ENCODE measurements around the gene DNM3.

Gene DNM3

DNA sequence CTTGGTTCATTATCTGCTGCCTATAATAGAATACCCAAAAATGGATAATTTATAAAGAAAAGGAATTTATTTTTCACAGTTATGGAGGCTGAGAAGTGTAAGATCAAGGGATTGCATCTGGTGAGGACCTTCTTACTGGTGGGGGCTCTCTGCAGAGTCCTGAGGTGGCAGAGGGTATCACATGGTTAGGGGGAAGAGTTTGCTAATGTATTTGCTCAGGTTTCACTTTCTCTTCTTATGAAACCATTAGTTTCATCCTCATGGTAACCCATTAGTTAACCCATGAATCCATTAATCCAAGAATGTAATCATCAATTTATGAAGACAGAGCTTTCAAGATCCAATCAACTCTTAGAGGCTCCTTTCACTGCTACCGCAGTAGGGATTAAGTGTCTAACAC is 120.6 kb downstream of the DNM3 start:
- Histone ChIP-seq H3K36me3 (no peaks in the 10 kb centered on the region), H3K9ac (no peak overlapping the region), H3K4me1 (no peaks in the 10 kb centered on the region), H3K4me3 (no peak overlapping the region), H3K27me3 (no peaks in the 10 kb centered on the region), H3K4me2 (no peak overlapping the region), H3K27ac (no peak overlapping the region), H4K20me1 (no peaks in the 10 kb centered on the region), H3K9me3 (no peaks in the 10 kb centered on the region)
- no peak for TF ChIP-seq Cebpa-rat (IDR thresholded peaks at IDR 0.05)

DNA sequence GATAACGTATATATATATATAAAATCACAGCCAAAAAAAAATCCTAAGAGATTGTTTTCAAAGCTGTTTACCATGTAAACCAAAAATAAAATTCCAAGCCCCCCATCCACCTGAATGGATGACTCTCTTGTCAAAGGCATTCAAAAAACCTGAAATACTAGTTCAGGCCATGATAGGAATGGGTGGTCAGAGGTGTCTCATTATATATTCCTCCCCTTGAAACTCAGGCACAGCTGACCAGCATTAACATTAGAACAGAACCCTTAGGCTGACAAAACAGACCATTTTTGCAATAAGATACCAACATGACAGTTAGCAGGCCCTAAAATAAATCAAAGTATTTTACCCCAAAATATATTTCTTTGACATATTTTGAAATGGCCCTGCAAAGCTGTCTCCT is 122.5 kb downstream of the DNM3 start:
- TF ChIP-seq Cebpa-rat (IDR thresholded peaks at IDR 0.05) = no peak
- Histone ChIP-seq H3K9me3 (no peaks in the 10 kb centered on the region), H3K27ac (no peak overlapping the region), H3K4me2 (no peak overlapping the region), H3K36me3 (no peaks in the 10 kb centered on the region), H4K20me1 (no peaks in the 10 kb centered on the region), H3K4me3 (no peak overlapping the region), H3K9ac (no peak overlapping the region), H3K27me3 (no peaks in the 10 kb centered on the region), H3K4me1 (no peaks in the 10 kb centered on the region)

GRCh38 chr1:171965777-171966176 is 124.5 kb downstream of the DNM3 start:
- H3K27me3 ChIP-seq = no peaks in the 10 kb centered on the region
- no peaks in the 10 kb centered on the region for H3K36me3 ChIP-seq
- no peak overlapping the region for H3K27ac ChIP-seq
- H3K4me1 ChIP-seq = peaks cover 16% of the 10 kb centered on the region
- H3K4me3 ChIP-seq = no peak overlapping the region
- no peak overlapping the region for H3K4me2 ChIP-seq
- TF ChIP-seq Cebpa-rat (IDR thresholded peaks at IDR 0.05) = no peak
- H3K9ac ChIP-seq = no peak overlapping the region
- H3K9me3 ChIP-seq = no peaks in the 10 kb centered on the region
- no peaks in the 10 kb centered on the region for H4K20me1 ChIP-seq

DNA sequence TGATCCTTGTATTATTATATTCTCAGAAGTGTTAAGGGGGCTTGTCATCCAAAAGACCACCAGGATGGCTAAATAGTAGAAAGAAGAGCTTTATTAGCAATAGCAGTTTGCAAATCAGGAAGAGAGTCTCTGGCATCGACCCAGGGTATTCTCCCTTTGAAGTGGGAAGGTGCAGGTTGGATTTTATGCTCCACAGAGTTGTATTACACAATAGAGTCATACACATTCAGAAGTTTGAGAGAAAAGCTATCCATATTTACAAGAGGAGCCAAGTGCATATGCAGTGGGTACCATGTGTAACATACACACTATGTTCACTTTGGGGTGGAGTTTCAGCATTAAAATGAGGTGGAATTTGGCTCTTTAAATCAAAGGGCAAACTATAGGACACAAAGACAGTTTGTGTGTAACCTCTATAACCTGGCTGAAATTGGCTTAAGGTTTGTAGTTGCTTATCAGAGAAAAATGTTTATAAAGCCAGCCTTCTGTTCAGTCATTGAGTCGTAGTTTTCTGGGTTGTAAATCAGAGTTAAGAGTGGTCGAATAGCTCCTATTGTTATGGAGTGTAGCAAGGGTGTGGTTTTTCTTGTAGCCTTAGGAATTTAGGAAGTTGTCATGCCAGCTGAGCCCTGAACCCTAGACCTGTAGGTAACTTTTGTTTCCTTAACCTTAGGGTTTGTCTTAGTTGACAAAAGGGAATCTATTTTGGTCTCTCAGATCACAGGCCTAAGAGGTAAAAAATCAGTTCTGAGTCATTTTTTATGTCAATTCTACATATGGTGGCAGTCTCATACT is 125.3 kb downstream of the DNM3 start:
- H3K27ac ChIP-seq = no peak overlapping the region

DNA sequence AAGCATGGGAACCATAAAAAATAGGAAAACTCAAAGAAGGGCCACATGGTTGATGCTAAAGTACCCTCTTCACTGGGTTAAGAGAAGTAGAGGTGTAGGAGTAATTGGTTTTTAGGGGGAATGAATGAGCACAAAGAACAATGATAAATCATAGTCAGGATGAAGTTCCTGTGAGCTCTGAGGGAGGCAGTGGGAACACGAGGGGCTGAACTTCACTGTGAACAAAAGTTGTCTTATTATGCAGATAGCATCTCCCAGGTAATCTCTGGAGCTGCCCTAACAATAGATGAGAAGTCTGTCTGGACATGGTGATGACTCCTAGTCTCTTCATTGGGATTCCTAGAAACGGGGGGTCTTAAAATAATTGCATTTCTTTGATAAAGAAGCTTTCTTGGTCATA is 127.9 kb downstream of the DNM3 start:
- no peak overlapping the region for H3K4me3 ChIP-seq
- peaks cover 16% of the 10 kb centered on the region for H3K4me1 ChIP-seq
- no peaks in the 10 kb centered on the region for H4K20me1 ChIP-seq
- H3K9me3 ChIP-seq = no peaks in the 10 kb centered on the region
- no peak overlapping the region for H3K9ac ChIP-seq
- no peaks in the 10 kb centered on the region for H3K27me3 ChIP-seq
- H3K4me2 ChIP-seq = peak overlapping the region; percentile 49
- H3K36me3 ChIP-seq = no peaks in the 10 kb centered on the region
- no peak overlapping the region for H3K27ac ChIP-seq
- TF ChIP-seq Cebpa-rat (IDR thresholded peaks at IDR 0.05) = no peak

More for the DNA sequence above, 125.3 kb downstream of the DNM3 start:
- Histone ChIP-seq H3K9me3 (no peaks in the 10 kb centered on the region), H3K9ac (no peak overlapping the region), H3K4me3 (no peak overlapping the region), H4K20me1 (no peaks in the 10 kb centered on the region), H3K4me2 (no peak overlapping the region), H3K27me3 (no peaks in the 10 kb centered on the region), H3K4me1 (peaks cover 16% of the 10 kb centered on the region), H3K36me3 (no peaks in the 10 kb centered on the region)
- no peak for TF ChIP-seq Cebpa-rat (IDR thresholded peaks at IDR 0.05)

DNA sequence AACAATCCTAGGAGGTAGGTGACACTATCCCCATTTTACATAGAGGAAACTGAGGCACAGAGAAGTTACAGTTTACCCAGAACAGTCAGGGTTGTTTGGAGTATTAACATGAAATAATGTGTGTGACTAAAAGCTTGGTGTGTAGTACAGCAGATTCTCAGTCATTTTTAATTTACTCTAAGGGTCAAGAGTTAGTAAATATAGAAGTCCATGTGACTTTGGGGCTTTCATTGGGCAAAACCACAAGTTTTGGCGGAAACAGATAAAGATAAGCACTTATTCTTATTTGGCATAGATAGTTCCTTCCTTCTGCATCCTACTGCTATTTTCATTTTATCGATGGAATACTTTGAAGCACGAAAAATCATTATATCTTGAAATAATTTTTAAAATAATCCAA is 128.5 kb downstream of the DNM3 start:
- no peak for TF ChIP-seq Cebpa-rat (IDR thresholded peaks at IDR 0.05)

DNA sequence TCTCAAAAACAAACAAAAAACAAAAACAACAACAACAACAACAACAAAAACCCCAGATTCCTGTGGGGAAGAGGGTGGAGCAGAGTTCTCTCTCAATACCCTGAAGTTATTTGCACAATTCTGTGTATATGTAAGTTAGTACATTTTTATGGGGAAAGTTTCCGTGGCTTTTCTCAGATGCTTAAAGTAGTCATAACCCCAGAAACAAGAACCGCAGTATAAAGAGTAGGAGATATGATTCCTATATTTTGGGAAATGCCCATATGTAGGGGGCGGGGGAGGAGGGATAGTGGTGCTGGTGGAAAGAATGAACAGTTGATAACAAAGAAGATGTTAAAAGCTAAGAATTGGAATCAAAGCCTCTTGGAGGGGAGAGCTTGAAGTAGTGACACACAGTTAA is 131.5 kb downstream of the DNM3 start:
- H3K4me3 ChIP-seq = no peak overlapping the region
- H3K9ac ChIP-seq = no peak overlapping the region
- no peak overlapping the region for H3K4me2 ChIP-seq
- no peaks in the 10 kb centered on the region for H4K20me1 ChIP-seq
- no peak overlapping the region for H3K27ac ChIP-seq
- no peak for TF ChIP-seq Cebpa-rat (IDR thresholded peaks at IDR 0.05)
- H3K27me3 ChIP-seq = no peaks in the 10 kb centered on the region
- H3K36me3 ChIP-seq = no peaks in the 10 kb centered on the region
- peaks cover 3% of the 10 kb centered on the region; the same call in 1 of the 2 replicates for H3K9me3 ChIP-seq
- peaks cover 16% of the 10 kb centered on the region for H3K4me1 ChIP-seq

More for the DNA sequence above, 128.5 kb downstream of the DNM3 start:
- Histone ChIP-seq H3K27ac (no peak overlapping the region), H3K4me1 (peaks cover 16% of the 10 kb centered on the region), H3K36me3 (no peaks in the 10 kb centered on the region), H3K9me3 (no peaks in the 10 kb centered on the region), H3K4me3 (no peak overlapping the region), H3K4me2 (peak overlapping the region; percentile 49), H3K27me3 (no peaks in the 10 kb centered on the region), H3K9ac (no peak overlapping the region), H4K20me1 (no peaks in the 10 kb centered on the region)

DNA sequence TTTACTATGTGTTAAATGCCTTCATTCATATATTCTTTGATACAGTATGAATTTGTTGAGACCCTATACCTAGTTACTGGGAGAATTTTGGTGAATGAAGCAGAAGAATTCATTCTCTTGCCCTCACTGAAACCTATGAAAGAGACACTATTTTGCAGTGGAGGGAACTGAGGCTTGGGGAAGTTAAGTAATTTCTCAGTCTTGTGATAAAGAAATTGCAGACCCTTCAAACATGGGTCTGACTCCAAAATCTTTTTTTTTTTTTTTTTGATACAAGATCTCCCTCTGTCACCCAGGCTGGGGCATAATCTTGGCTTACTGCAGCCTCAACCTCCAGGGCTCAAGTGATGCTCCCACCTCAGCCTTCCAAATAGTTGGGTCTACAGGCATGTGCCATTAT is 132.1 kb downstream of the DNM3 start:
- no peaks in the 10 kb centered on the region for H4K20me1 ChIP-seq
- no peak overlapping the region for H3K4me3 ChIP-seq

DNA sequence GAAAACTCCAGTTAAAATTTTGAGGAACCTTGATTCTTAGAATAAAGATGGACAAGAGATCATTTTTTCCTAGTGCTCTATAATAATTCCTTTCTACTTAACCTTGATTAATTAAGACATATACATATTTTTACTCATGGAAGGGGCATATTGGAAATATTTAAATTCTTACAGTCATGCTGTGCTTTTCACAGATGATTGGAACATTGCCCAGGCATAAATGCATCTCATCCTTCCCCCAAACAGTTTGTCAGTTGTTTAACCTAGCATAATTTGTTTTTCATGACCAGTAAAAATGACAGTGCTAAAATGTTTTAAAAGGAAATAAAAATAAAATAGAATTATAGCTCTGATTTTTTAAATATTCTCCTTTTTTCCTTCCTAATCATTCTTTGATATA is 140.0 kb downstream of the DNM3 start:
- no peaks in the 10 kb centered on the region for H3K36me3 ChIP-seq
- no peak for TF ChIP-seq Cebpa-rat (IDR thresholded peaks at IDR 0.05)
- no peak overlapping the region for H3K4me3 ChIP-seq
- H3K4me2 ChIP-seq = no peak overlapping the region
- no peaks in the 10 kb centered on the region for H4K20me1 ChIP-seq
- no peaks in the 10 kb centered on the region for H3K4me1 ChIP-seq
- peaks cover 2% of the 10 kb centered on the region; the same call in 1 of the 2 replicates for H3K9me3 ChIP-seq
- no peaks in the 10 kb centered on the region for H3K27me3 ChIP-seq
- no peak overlapping the region for H3K27ac ChIP-seq
- no peak overlapping the region for H3K9ac ChIP-seq

More for the DNA sequence above, 132.1 kb downstream of the DNM3 start:
- H3K27me3 ChIP-seq = no peaks in the 10 kb centered on the region
- H3K27ac ChIP-seq = no peak overlapping the region
- no peak overlapping the region for H3K9ac ChIP-seq
- no peak for TF ChIP-seq Cebpa-rat (IDR thresholded peaks at IDR 0.05)
- H3K4me2 ChIP-seq = no peak overlapping the region
- H3K4me1 ChIP-seq = peaks cover 16% of the 10 kb centered on the region
- no peaks in the 10 kb centered on the region for H3K36me3 ChIP-seq
- peaks cover 3% of the 10 kb centered on the region; the same call in 1 of the 2 replicates for H3K9me3 ChIP-seq

DNA sequence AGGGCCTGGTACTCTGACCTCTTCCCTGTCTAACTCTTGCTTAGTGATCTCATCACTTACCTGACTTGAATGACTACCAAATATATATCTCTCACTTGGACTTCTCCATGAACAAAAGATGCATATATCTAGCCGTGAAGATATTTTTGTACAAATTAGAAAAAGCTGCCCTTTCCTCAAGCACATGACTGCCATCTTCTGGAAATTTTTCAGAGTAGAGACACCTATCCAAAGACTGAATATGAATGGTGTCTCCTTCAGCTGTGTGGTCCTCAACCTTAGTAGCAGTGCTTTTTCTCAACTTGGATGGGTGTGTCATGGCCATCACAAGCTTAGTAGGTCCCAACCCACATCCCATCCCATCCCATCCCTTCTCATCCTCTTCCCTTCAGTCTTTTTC is 142.3 kb downstream of the DNM3 start:
- no peaks in the 10 kb centered on the region for H3K27me3 ChIP-seq
- no peak overlapping the region for H3K27ac ChIP-seq
- no peaks in the 10 kb centered on the region for H3K4me1 ChIP-seq
- TF ChIP-seq Cebpa-rat (IDR thresholded peaks at IDR 0.05) = no peak
- no peaks in the 10 kb centered on the region for H3K9me3 ChIP-seq
- no peaks in the 10 kb centered on the region for H4K20me1 ChIP-seq
- no peak overlapping the region for H3K4me3 ChIP-seq
- H3K4me2 ChIP-seq = no peak overlapping the region
- no peaks in the 10 kb centered on the region for H3K36me3 ChIP-seq
- no peak overlapping the region for H3K9ac ChIP-seq

All from BLaER1 (cell line).